ENCODE measurements around the gene CYBB. TPM values are rescaled to one million over a fixed set of nuclear protein-coding genes. Genes with fewer than 3 reads are reported as not detected.

The CYBB gene
- total and polyA plus RNA-seq, 10 donors = 30.5 to 231 (median 163) TPM

DNA sequence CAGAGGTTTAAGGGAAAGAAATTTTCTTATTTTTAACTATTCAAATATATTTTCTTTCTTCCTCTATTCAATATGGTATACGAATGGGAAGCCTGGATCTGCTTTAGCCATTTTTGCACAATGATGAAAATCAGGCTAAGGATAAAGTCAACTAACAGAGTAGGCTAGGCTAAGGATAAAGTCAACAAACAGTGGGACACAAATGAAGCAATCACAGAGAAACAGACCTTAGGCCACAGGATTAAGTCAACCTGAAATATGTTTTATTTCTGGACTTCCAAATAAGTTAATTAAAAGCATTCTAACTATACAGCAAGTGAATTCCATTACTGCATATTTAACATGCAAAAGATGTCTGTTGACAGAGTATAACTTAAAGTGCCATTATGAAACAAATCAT, 50.5 kb downstream of the CYBB start:
- Histone ChIP-seq H3K9me3 (no peaks in the 10 kb centered on the region), H3K4me1 (peaks cover 0 to 13% (median under 1%) of the 10 kb centered on the region in 6 donors), H3K36me3 (no peaks in the 10 kb centered on the region), H3K27me3 (replicated peaks in 1 of 7) (no peaks in the 10 kb centered on the region), H3K27ac (no peak overlapping the region), H3K4me3 (no peak overlapping the region)
- DNase-seq = no peak
- WGBS, 5 donors = 53 to 92% (median 87%) methylated on average over 1 of the region's 1 CpG
- no peak for TF ChIP-seq POLR2AphosphoS5 (IDR thresholded peaks at IDR 0.05)
- no peak for TF ChIP-seq POLR2A (IDR thresholded peaks at IDR 0.05)
- TF ChIP-seq, protein P1, sequence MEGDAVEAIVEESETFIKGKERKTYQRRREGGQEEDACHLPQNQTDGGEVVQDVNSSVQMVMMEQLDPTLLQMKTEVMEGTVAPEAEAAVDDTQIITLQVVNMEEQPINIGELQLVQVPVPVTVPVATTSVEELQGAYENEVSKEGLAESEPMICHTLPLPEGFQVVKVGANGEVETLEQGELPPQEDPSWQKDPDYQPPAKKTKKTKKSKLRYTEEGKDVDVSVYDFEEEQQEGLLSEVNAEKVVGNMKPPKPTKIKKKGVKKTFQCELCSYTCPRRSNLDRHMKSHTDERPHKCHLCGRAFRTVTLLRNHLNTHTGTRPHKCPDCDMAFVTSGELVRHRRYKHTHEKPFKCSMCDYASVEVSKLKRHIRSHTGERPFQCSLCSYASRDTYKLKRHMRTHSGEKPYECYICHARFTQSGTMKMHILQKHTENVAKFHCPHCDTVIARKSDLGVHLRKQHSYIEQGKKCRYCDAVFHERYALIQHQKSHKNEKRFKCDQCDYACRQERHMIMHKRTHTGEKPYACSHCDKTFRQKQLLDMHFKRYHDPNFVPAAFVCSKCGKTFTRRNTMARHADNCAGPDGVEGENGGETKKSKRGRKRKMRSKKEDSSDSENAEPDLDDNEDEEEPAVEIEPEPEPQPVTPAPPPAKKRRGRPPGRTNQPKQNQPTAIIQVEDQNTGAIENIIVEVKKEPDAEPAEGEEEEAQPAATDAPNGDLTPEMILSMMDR (IDR thresholded peaks at IDR 0.05 in 8 of 11, conservative IDR thresholded peaks at IDR 0.05 in 3 of 11) = no peak
- intact Hi-C loops (cut with DNase I; ENCODE audit: low total_unique reads) = no loop called here

DNA sequence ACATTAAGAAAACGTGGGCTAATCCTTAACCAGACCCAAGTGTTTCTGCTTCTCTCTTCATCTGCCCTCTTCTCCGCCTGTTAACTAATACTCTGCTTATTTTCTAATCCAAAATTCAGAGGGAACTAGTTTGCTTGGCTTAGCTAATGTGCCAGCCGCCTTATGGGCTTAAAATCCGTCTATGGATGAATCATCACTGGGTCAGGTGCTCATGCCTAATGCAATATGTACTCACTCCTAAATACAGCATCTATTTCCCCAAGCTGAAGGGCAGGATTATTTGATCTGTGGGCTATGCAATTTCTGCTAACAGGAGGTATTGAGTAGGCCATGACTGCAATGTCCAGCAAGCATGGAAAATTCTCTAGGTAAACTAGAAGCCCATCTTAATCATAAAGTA, 55.1 kb downstream of the CYBB start:
- Histone ChIP-seq H3K27me3 (replicated peaks in 1 of 7) (no peaks in the 10 kb centered on the region), H3K36me3 (peaks cover 0 to 25% (median 3%) of the 10 kb centered on the region in 6 donors), H3K4me3 (no peak overlapping the region), H3K4me1 (peaks cover 0 to 5% (median 0%) of the 10 kb centered on the region in 6 donors), H3K9me3 (no peaks in the 10 kb centered on the region), H3K27ac (no peak overlapping the region)
- TF ChIP-seq, protein P1 (IDR thresholded peaks at IDR 0.05 in 8 of 11, conservative IDR thresholded peaks at IDR 0.05 in 3 of 11) = no peak
- TF ChIP-seq POLR2AphosphoS5 (IDR thresholded peaks at IDR 0.05) (no peak), POLR2A (IDR thresholded peaks at IDR 0.05) (no peak)
- no peak for DNase-seq
- intact Hi-C loops (cut with DNase I; ENCODE audit: low total_unique reads) = no loop called here
- 65 to 96% (median 87%) methylated on average over 4 of the region's 4 CpGs for whole genome bisulfite sequencing, 5 donors

DNA sequence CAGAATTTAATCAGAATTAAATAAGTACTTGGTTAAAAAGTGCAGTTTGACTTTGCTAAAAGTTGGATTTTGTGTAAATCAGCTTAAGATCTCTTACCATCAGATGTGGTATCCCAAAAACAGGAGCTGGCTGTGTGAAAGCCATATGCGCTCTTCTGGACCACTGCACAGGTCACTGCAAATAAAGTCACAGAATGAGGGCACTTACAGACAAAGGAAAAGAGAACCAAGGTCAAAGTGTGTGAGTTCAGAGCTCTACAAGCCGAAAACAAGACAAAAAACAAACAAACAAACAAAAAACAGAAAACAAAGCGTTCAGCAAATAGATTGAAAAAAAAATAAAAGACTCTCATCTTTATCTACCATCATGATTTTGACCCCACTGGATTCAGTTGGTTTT, 61.1 kb downstream of the CYBB start:
- no peak for DNase-seq
- no peak overlapping the region for H3K27ac ChIP-seq
- H3K4me3 ChIP-seq = no peak overlapping the region
- TF ChIP-seq, protein P1 (IDR thresholded peaks at IDR 0.05 in 8 of 11, conservative IDR thresholded peaks at IDR 0.05 in 3 of 11) = no peak
- TF ChIP-seq POLR2AphosphoS5 (IDR thresholded peaks at IDR 0.05) (no peak), POLR2A (IDR thresholded peaks at IDR 0.05) (no peak)
- intact Hi-C loops (cut with DNase I; ENCODE audit: low total_unique reads) = no loop called here
- no peaks in the 10 kb centered on the region for H3K9me3 ChIP-seq
- WGBS, 5 donors = 70 to 99% (median 91%) methylated on average over 3 of the region's 3 CpGs
- H3K4me1 ChIP-seq = peaks cover 0 to 7% (median 0%) of the 10 kb centered on the region in 6 donors
- no peaks in the 10 kb centered on the region for H3K27me3 ChIP-seq (replicated peaks in 1 of 7)
- H3K36me3 ChIP-seq = peaks cover 0 to 38% (median 3%) of the 10 kb centered on the region in 6 donors

DNA sequence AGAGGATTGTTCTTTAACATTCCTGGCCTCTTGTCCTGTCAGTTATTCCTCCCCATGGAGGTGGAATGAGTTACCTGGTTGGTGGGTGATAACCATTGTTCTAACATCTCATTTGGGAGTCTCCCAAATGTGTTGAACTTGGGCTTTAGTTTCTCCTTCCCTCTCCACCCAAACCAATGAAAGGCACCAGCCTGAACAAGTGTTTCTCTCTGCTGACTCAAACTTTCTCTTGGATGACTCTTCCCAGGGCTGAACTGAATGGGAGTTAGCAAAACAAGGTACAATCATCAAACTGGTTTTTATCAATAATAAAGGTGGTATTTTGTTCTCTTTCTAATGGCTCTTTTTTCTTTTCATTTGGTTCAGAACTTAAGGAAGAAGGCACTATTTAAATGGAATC, 64.8 kb downstream of the CYBB start:
- DNase-seq = no peak
- H3K4me3 ChIP-seq = no peak overlapping the region
- no peaks in the 10 kb centered on the region for H3K27me3 ChIP-seq (replicated peaks in 1 of 7)
- no peak overlapping the region for H3K27ac ChIP-seq
- TF ChIP-seq POLR2A (IDR thresholded peaks at IDR 0.05) (no peak), POLR2AphosphoS5 (IDR thresholded peaks at IDR 0.05) (no peak)
- TF ChIP-seq, protein P1 (IDR thresholded peaks at IDR 0.05 in 8 of 11, conservative IDR thresholded peaks at IDR 0.05 in 3 of 11) = no peak
- intact Hi-C loops (cut with DNase I; ENCODE audit: low total_unique reads) = no loop called here
- H3K36me3 ChIP-seq = peaks cover 0 to 15% (median 0%) of the 10 kb centered on the region in 6 donors
- H3K4me1 ChIP-seq = peaks cover 0 to 17% (median 0%) of the 10 kb centered on the region in 6 donors
- no peaks in the 10 kb centered on the region for H3K9me3 ChIP-seq
